OCI-LY3 (cell line): ENCODE measurements around the gene SH3RF3.

Experiments
- H2AFZ ChIP-seq: fragments of 200-600, 300-600 bp; shearing (Covaris generic); 2 replicates; pipeline ENCODE4 v1.6.0; 2014; ENCODE audit warnings: antibody characterized with exemption, low read depth, low read length
- H3K27ac ChIP-seq: fragments of 200-600, 300-600 bp; sonication (generic); 2 replicates; pipeline ENCODE4 v1.5.1; 2014; ENCODE audit warnings: mild to moderate bottlenecking, low read length, moderate library complexity, mixed read lengths
- H3K27me3 ChIP-seq: fragments of 200-600, 300-600 bp; sonication (generic); 2 replicates; pipeline ENCODE4 v1.6.1; 2014; ENCODE audit warnings: low read depth, low read length, mixed read lengths
- H3K36me3 ChIP-seq: fragments of 200-600, 300-600 bp; sonication (generic); replicated peaks from 2 replicates; pipeline ENCODE3; 2014; ENCODE audit warnings: low read depth, low read length, mixed read lengths
- H3K4me1 ChIP-seq: fragments of 300-600, 200-600 bp; sonication (generic); 2 replicates; pipeline ENCODE4 v1.6.1; 2014; ENCODE audit warnings: low read length, mixed read lengths
- H3K4me2 ChIP-seq: fragments of 200-600, 300-600 bp; sonication (generic); 2 replicates; pipeline ENCODE4 v1.6.1; 2014; ENCODE audit warnings: low read length, mixed read lengths
- H3K4me3 ChIP-seq: fragments of 300-600, 200-600 bp; sonication (generic); 2 replicates; pipeline ENCODE4 v1.5.1; 2014; ENCODE audit warnings: antibody characterized with exemption, mild to moderate bottlenecking, low read length, moderate library complexity
- H3K79me2 ChIP-seq: fragments of 300-600, 200-600 bp; shearing (Covaris generic); 2 replicates; pipeline ENCODE4 v1.6.1; 2014; ENCODE audit warnings: mild to moderate bottlenecking, low read length, mixed read lengths
- H3K9ac ChIP-seq: fragments of 300-600, 200-600 bp; shearing (Covaris generic); 2 replicates; pipeline ENCODE4 v1.6.0; 2014; ENCODE audit warnings: mild to moderate bottlenecking, low read length, moderate library complexity
- H3K9me3 ChIP-seq: fragments of 200-600, 300-600 bp; shearing (Covaris generic); 2 replicates; pipeline ENCODE4 v1.6.1; 2014; ENCODE audit warnings: low read length, mixed read lengths; ENCODE audit not compliant: insufficient read depth
- H4K20me1 ChIP-seq: fragments of 200-600, 300-600 bp; sonication (generic); 2 replicates; pipeline ENCODE4 v1.6.1; 2016; ENCODE audit warnings: low read length, mixed read lengths; ENCODE audit not compliant: insufficient read depth
- CTCF ChIP-seq: fragments of 200-600, 300-600 bp; sonication (generic); IDR thresholded peaks from 2 replicates; pipeline ENCODE4 v1.5.1; 2014; ENCODE audit warnings: antibody characterized with exemption, low read length, low read depth
- EZH2phosphoT487 ChIP-seq: fragments of 200-600 bp; shearing (Covaris generic); IDR thresholded peaks from 2 replicates; pipeline ENCODE4 v1.6.1; 2018; ENCODE audit warnings: antibody characterized with exemption, mixed run types, low read depth

SH3RF3 gene

GRCh38 chr2:109463891-109464290 lies 334.9 kb downstream of the SH3RF3 start:
- H3K36me3 ChIP-seq = no peaks in the 10 kb centered on the region
- H4K20me1 ChIP-seq = no peaks in the 10 kb centered on the region
- TF ChIP-seq CTCF = no peak
- no peak for TF ChIP-seq EZH2phosphoT487
- H3K4me3 ChIP-seq = no peak overlapping the region
- H3K4me2 ChIP-seq = no peak overlapping the region
- no peaks in the 10 kb centered on the region for H3K79me2 ChIP-seq
- H3K4me1 ChIP-seq = no peaks in the 10 kb centered on the region
- H2AFZ ChIP-seq = no peak overlapping the region
- no peak overlapping the region for H3K9ac ChIP-seq
- H3K27ac ChIP-seq = no peak overlapping the region
- H3K9me3 ChIP-seq = no peaks in the 10 kb centered on the region
- peaks cover 10% of the 10 kb centered on the region; the same call in 1 of the 2 replicates for H3K27me3 ChIP-seq

GRCh38 chr2:109466674-109467575 lies 337.9 kb downstream of the SH3RF3 start:
- TF ChIP-seq EZH2phosphoT487 = no peak
- TF ChIP-seq CTCF = no peak
- H2AFZ ChIP-seq = no peak overlapping the region
- no peaks in the 10 kb centered on the region for H4K20me1 ChIP-seq
- no peak overlapping the region for H3K9ac ChIP-seq
- no peak overlapping the region for H3K4me2 ChIP-seq
- no peaks in the 10 kb centered on the region for H3K79me2 ChIP-seq
- H3K27me3 ChIP-seq = peaks cover 7% of the 10 kb centered on the region; the same call in 1 of the 2 replicates
- H3K4me1 ChIP-seq = no peaks in the 10 kb centered on the region
- no peaks in the 10 kb centered on the region for H3K36me3 ChIP-seq
- no peak overlapping the region for H3K27ac ChIP-seq
- H3K9me3 ChIP-seq = no peaks in the 10 kb centered on the region
- H3K4me3 ChIP-seq = no peak overlapping the region

GRCh38 chr2:109467701-109468100 lies 338.7 kb downstream of the SH3RF3 start:
- no peak for TF ChIP-seq CTCF
- no peak for TF ChIP-seq EZH2phosphoT487
- no peak overlapping the region for H3K4me2 ChIP-seq
- peaks cover 7% of the 10 kb centered on the region; the same call in 1 of the 2 replicates for H3K27me3 ChIP-seq
- no peak overlapping the region for H3K9ac ChIP-seq
- H3K9me3 ChIP-seq = no peaks in the 10 kb centered on the region
- H3K36me3 ChIP-seq = no peaks in the 10 kb centered on the region
- H3K4me3 ChIP-seq = no peak overlapping the region
- no peaks in the 10 kb centered on the region for H3K4me1 ChIP-seq
- H3K79me2 ChIP-seq = no peaks in the 10 kb centered on the region
- H3K27ac ChIP-seq = no peak overlapping the region
- H4K20me1 ChIP-seq = no peaks in the 10 kb centered on the region
- H2AFZ ChIP-seq = no peak overlapping the region

- Histone ChIP-seq H3K9me3 (no peaks in the 10 kb centered on the region), H2AFZ (no peak overlapping the region), H3K36me3 (no peaks in the 10 kb centered on the region), H3K4me2 (no peak overlapping the region), H3K27ac (no peak overlapping the region), H3K79me2 (no peaks in the 10 kb centered on the region), H3K4me3 (no peak overlapping the region), H3K27me3 (0 out of 2 replicates have a peak, but pooled peaks cover 7% of the 10 kb centered on the region), H4K20me1 (no peaks in the 10 kb centered on the region), H3K9ac (no peak overlapping the region), H3K4me1 (no peaks in the 10 kb centered on the region)
- TF ChIP-seq CTCF = no peak
- TF ChIP-seq EZH2phosphoT487 = no peak
These were observed 339.9 kb downstream of the SH3RF3 start for GRCh38 chr2:109468893-109469292.
